Airway epithelial cell (primary cell): ENCODE measurements around the gene GAPVD1. TPM values are rescaled to one million over a fixed set of nuclear protein-coding genes. Genes with fewer than 3 reads are reported as not detected.

Source experiments
- total RNA-seq: library from RNA; depleted of rRNA; stranded (reverse); fragments of >200 nt; gene quantifications from 2 replicates; pipeline ENCODE4 v1.2.3, GENCODE V29; 2015

The GAPVD1 gene, protein sequence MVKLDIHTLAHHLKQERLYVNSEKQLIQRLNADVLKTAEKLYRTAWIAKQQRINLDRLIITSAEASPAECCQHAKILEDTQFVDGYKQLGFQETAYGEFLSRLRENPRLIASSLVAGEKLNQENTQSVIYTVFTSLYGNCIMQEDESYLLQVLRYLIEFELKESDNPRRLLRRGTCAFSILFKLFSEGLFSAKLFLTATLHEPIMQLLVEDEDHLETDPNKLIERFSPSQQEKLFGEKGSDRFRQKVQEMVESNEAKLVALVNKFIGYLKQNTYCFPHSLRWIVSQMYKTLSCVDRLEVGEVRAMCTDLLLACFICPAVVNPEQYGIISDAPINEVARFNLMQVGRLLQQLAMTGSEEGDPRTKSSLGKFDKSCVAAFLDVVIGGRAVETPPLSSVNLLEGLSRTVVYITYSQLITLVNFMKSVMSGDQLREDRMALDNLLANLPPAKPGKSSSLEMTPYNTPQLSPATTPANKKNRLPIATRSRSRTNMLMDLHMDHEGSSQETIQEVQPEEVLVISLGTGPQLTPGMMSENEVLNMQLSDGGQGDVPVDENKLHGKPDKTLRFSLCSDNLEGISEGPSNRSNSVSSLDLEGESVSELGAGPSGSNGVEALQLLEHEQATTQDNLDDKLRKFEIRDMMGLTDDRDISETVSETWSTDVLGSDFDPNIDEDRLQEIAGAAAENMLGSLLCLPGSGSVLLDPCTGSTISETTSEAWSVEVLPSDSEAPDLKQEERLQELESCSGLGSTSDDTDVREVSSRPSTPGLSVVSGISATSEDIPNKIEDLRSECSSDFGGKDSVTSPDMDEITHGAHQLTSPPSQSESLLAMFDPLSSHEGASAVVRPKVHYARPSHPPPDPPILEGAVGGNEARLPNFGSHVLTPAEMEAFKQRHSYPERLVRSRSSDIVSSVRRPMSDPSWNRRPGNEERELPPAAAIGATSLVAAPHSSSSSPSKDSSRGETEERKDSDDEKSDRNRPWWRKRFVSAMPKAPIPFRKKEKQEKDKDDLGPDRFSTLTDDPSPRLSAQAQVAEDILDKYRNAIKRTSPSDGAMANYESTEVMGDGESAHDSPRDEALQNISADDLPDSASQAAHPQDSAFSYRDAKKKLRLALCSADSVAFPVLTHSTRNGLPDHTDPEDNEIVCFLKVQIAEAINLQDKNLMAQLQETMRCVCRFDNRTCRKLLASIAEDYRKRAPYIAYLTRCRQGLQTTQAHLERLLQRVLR (N-terminal part only)
- 28.1 and 37.4 TPM in 2 replicates for total RNA-seq

DNA sequence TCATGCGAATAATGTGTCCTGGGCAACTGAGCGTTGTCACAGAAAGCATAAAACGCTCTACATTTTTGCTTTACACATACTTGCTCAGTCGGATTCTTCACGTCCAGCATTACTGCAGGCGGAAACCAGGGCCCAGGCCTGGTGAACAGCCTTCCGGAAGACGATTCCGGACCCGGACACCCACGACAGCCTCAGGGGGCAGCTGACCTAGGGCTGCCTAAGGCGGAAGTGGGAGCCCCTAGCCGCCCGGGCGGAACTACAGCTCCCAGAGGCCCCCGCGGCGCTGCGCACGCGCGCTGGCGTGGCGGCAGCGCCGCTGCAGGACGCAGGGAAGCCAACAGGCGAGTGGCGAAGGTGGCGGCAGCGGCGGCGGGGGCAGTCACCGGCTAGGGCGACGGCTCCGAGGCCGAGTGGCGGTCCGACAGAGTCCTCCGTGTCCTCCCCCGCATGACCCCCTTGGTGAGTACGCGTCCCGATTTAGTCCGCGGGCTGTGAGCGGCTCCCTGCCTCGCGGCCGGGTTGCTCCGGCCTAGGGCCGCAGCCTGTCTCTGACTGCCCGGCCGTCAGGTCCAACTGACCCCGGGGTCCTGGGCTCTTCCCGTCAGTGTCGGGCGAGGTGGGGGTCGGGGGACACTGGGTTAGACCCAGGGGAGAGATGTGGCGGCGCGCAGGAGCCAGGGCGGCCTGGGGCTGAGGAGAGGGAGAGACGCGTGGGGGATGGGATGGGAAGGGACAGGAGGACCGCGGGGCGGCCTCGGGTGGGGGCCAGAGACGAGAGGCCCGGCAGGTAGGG lies at the start of gene GAPVD1:
GAPVD1 (plus strand) TSS at position 326 of the 793 bp plus-strand sequence. CDS start 37,096 bp downstream, outside the sequence.

GRCh38 chr9:125241000-125241862 lies 20.4 kb upstream of the GAPVD1 start, which contains the start of gene HSPA5:
TSS of gene HSPA5 (minus strand) at chr9:125241343. CDS start at chr9:125241126, 217 bp downstream.

Other genes starting within 250 kb of the GAPVD1 start
- gene SCAI, start 118.3 kb upstream of the GAPVD1 start, total RNA-seq: 3.8 and 5.3 TPM in 2 replicates
- 20.1 and 23.6 TPM in 2 replicates for gene PPP6C, start 72.0 kb upstream of the GAPVD1 start, total RNA-seq
- 21.3 and 23.1 TPM in 2 replicates for gene RABEPK, start 61.3 kb upstream of the GAPVD1 start, total RNA-seq
- gene HSPA5, start 20.5 kb upstream of the GAPVD1 start, total RNA-seq: 251 and 273 TPM in 2 replicates